ENCODE results near the gene PRPF6.

- TF ChIP-seq ZFP3 (CRISPR knock-in tag; IDR thresholded peaks at IDR 0.05) (no peak), ZNF70 (CRISPR knock-in tag; IDR thresholded peaks at IDR 0.05) (no peak), SNAI2 (CRISPR knock-in tag; IDR thresholded peaks at IDR 0.05) (no peak), ZNF8 (CRISPR knock-in tag; IDR thresholded peaks at IDR 0.05) (no peak), PPARA (CRISPR knock-in tag; IDR thresholded peaks at IDR 0.05; ENCODE audit: borderline replicate concordance) (no peak), TOX (CRISPR knock-in tag; IDR thresholded peaks at IDR 0.05; ENCODE audit: borderline replicate concordance) (no peak), ARNTL (CRISPR knock-in tag; IDR thresholded peaks at IDR 0.05; ENCODE audit: borderline replicate concordance, low read depth) (no peak), ZFP30 (CRISPR knock-in tag; IDR thresholded peaks at IDR 0.05) (no peak), GLIS3 (CRISPR knock-in tag; IDR thresholded peaks at IDR 0.05) (no peak), RARB (CRISPR knock-in tag; IDR thresholded peaks at IDR 0.05) (no peak)
- TF ChIP-seq, protein P1, sequence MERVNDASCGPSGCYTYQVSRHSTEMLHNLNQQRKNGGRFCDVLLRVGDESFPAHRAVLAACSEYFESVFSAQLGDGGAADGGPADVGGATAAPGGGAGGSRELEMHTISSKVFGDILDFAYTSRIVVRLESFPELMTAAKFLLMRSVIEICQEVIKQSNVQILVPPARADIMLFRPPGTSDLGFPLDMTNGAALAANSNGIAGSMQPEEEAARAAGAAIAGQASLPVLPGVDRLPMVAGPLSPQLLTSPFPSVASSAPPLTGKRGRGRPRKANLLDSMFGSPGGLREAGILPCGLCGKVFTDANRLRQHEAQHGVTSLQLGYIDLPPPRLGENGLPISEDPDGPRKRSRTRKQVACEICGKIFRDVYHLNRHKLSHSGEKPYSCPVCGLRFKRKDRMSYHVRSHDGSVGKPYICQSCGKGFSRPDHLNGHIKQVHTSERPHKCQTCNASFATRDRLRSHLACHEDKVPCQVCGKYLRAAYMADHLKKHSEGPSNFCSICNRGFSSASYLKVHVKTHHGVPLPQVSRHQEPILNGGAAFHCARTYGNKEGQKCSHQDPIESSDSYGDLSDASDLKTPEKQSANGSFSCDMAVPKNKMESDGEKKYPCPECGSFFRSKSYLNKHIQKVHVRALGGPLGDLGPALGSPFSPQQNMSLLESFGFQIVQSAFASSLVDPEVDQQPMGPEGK (CRISPR knock-in tag; IDR thresholded peaks at IDR 0.05; ENCODE audit: borderline replicate concordance) = no peak
Observed at GRCh38 chr20:63944078-63944941, 36.6 kb upstream of the PRPF6 start.

Measured in SK-N-SH treated with all-trans-retinoic acid at 6 μM for 48 hours (cell line).